ENCODE data around the gene KIF19. TPM values are rescaled to one million over a fixed set of nuclear protein-coding genes. Genes with fewer than 3 reads are reported as not detected.

The KIF19 gene
- total RNA-seq, 6 donors from 2014 or later: 0.46 to 13.7 (median 3.8) TPM

DNA sequence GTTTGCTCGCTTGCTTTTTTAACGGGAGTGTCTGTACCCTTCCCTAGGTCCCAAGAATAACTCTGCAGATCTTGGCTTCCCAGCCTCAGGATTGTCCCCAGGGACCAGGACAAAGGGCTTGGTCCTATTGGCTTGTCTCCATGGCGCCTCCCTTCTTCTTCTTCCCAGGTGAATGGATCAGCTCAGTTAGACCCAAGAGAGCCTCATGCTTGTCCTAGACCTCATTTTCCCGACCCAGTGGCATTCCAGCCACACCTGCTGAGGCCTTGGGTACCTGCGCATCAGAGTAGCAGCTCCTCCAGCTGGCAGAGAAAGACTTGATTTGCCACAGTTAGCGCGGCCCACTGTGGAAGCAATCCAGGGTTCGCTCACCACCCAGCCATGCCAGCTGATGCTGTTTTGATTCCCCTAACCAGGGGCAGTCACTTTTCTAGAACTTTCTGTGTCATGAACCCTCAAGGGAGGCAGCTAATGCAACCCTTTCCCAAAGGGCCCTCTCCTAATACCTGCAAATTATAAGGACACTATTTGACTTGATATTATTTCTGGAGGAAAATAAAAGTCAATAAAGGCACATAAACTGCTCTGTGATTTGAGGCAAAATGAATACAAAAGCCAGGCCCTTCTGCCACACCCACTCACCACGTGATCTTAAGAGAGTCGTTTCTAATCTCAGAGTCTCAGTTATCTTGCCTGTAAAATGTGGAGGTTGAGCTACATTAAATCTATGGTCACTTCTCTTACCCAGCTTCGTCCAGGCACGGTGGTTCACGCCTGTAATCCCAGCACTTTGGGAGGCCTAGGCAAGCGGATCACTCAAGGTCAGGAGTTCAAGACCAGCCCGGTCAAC lies 55.2 kb downstream of the KIF19 start:
- no peak for ATAC-seq (ENCODE audit: low FRiP score in 2 of 2)
- no peak for DNase-seq
- Histone ChIP-seq H3K27ac (no peak overlapping the region), H3K27me3 (no peaks in the 10 kb centered on the region), H3K4me1 (peaks cover 12 to 21% (median 16%) of the 10 kb centered on the region in 4 donors), H3K36me3 (no peaks in the 10 kb centered on the region), H3K9me3 (no peaks in the 10 kb centered on the region), H3K4me3 (no peak overlapping the region)
- WGBS, 2 donors: 76 to 84% methylated on average over 13 to 15 of the region's 15 CpGs
- no peak for TF ChIP-seq POLR2AphosphoS5 (IDR thresholded peaks at IDR 0.05)
- no peak for TF ChIP-seq POLR2A (IDR thresholded peaks at IDR 0.05)
- TF ChIP-seq, protein P1, sequence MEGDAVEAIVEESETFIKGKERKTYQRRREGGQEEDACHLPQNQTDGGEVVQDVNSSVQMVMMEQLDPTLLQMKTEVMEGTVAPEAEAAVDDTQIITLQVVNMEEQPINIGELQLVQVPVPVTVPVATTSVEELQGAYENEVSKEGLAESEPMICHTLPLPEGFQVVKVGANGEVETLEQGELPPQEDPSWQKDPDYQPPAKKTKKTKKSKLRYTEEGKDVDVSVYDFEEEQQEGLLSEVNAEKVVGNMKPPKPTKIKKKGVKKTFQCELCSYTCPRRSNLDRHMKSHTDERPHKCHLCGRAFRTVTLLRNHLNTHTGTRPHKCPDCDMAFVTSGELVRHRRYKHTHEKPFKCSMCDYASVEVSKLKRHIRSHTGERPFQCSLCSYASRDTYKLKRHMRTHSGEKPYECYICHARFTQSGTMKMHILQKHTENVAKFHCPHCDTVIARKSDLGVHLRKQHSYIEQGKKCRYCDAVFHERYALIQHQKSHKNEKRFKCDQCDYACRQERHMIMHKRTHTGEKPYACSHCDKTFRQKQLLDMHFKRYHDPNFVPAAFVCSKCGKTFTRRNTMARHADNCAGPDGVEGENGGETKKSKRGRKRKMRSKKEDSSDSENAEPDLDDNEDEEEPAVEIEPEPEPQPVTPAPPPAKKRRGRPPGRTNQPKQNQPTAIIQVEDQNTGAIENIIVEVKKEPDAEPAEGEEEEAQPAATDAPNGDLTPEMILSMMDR (IDR thresholded peaks at IDR 0.05): no peak
- no peak for TF ChIP-seq EP300 (IDR thresholded peaks at IDR 0.05)

DNA sequence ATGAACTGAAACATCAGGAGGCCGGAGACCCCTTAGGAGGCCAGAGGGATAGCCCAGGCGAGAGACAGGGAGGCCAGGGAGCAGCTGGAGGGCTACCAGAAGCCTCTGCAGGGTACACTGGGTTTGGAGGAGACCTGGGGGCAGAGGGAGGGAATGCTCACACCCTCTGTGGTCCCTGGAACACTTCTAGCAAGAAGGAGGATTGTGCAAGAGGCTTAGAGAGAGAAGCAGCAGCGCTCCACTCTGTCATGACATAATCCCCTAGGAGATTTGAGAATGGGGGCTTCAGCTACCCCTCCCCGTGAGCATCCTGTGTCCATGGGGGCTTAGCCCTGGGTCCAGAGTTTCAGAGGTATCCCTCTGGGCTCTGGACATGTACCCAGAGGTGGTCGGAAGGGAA lies 57.1 kb downstream of the KIF19 start:
- WGBS, 2 donors: 89 to 90% methylated on average over 5 of the region's 5 CpGs
- Histone ChIP-seq H3K27ac (no peak overlapping the region), H3K36me3 (no peaks in the 10 kb centered on the region), H3K4me3 (no peak overlapping the region), H3K9me3 (no peaks in the 10 kb centered on the region), H3K4me1 (peaks cover 12 to 21% (median 16%) of the 10 kb centered on the region in 4 donors), H3K27me3 (no peaks in the 10 kb centered on the region)
- TF ChIP-seq EP300 (IDR thresholded peaks at IDR 0.05) (no peak), POLR2A (IDR thresholded peaks at IDR 0.05) (no peak), POLR2AphosphoS5 (IDR thresholded peaks at IDR 0.05) (no peak)
- TF ChIP-seq, protein P1 (IDR thresholded peaks at IDR 0.05): no peak
- DNase-seq (no peak), ATAC-seq (ENCODE audit: low FRiP score in 2 of 2) (no peak)

DNA sequence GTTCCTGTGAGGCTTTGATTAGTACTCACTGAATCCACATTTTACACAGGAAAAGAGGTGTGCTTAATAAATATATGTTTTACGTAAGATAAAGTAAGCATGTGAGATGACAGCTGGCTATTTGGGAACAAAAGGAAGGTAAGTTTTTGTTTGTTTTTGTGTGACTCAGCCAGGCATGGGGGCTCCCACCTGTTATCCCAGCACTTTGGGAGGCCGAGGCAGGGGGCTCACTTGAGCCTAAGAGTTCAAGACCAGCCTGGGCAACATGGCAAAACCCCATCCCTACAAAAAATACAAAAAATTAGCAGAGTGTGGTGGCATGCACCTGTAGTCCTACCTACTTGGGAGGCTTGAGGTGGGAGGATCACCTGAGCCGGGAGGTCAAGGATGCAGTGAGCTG lies 59.2 kb downstream of the KIF19 start:
- H3K27me3 ChIP-seq: no peaks in the 10 kb centered on the region
- H3K4me3 ChIP-seq: no peak overlapping the region
- no peaks in the 10 kb centered on the region for H3K36me3 ChIP-seq
- H3K4me1 ChIP-seq: peaks cover 1 to 9% (median 3%) of the 10 kb centered on the region in 4 donors
- H3K27ac ChIP-seq: no peak overlapping the region
- no peak for TF ChIP-seq POLR2AphosphoS5 (IDR thresholded peaks at IDR 0.05)
- DNase-seq (no peak), ATAC-seq (ENCODE audit: low FRiP score in 2 of 2) (no peak)
- 90 to 91% methylated on average over 3 of the region's 3 CpGs for WGBS, 2 donors
- no peaks in the 10 kb centered on the region for H3K9me3 ChIP-seq

DNA sequence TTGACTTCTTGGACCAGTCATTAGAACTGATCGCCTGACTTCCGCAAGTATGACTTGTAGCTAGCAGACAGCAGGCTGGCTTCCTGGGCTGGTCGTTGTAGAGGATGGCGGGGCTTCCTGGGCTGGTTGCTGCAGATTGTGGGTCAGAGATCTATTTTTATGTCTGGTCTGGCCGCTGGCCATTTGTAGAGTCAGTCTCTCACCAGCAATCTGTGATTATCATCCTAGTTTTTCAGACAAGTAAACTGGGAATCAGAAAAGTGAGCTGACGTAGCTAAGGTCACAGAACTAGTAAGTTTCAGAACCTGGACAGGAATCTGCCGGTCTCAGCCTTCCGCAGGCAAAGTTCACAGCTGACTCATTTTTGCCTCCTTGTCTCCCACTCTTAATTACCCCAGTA lies 60.4 kb downstream of the KIF19 start:
- no peaks in the 10 kb centered on the region for H3K4me1 ChIP-seq
- ATAC-seq (ENCODE audit: low FRiP score in 2 of 2) (no peak), DNase-seq (no peak)
- no peaks in the 10 kb centered on the region for H3K9me3 ChIP-seq
- TF ChIP-seq, protein P1 (IDR thresholded peaks at IDR 0.05): no peak
- TF ChIP-seq POLR2A (IDR thresholded peaks at IDR 0.05): no peak
- TF ChIP-seq POLR2AphosphoS5 (IDR thresholded peaks at IDR 0.05): no peak
- TF ChIP-seq EP300 (IDR thresholded peaks at IDR 0.05): no peak
- 57 to 63% methylated on average over 8 of the region's 8 CpGs for WGBS, 2 donors
- H3K27me3 ChIP-seq: no peaks in the 10 kb centered on the region
- no peak overlapping the region for H3K4me3 ChIP-seq
- no peaks in the 10 kb centered on the region for H3K36me3 ChIP-seq
- no peak overlapping the region for H3K27ac ChIP-seq

DNA sequence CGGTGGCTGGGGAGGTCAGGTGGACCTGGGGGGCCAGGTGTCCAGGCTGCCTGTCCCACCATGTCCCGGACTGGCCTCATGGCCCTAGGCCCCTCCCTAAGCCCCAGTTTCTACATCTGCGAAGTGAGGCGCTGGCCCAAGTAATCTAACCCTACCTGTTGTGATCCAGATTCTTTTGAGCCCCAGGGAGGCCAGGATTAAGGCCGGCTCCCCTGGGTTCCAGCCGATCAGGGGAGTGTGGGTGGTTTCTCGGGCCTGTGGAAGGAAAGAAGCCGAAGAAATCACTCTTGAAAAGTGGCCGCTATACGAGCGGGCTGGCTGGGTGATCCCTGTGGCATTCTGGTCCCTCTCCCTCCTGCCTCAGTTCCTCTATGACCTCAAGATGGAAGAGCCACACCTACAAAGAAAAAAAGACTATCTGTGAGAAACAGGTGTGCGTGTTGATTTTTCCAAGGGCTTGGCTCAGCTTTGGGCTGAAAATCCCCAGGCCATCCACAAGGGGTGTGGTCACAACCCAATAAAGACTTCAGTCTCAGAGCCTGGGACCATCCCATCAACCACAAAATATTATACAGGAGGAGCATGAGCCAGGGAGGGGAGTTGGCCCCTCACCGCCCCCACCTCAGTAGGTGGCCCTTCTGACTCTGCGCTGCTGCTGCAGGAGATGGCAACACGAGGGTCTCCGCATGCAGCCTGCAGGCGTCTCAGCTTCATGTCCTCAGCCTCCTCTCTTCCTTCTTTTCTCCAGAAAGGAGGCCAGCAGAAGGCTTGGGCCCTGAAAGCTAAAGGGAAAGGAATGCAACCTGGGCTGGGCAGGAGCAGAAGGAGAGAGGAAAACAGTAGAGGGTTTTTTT lies 61.6 kb downstream of the KIF19 start:
- ATAC-seq (ENCODE audit: low FRiP score in 2 of 2) (peak in 1 of 2 donors; percentile 13), DNase-seq (no peak)
- H3K36me3 ChIP-seq: no peaks in the 10 kb centered on the region
- TF ChIP-seq, protein P1 (IDR thresholded peaks at IDR 0.05): no peak
- TF ChIP-seq EP300 (IDR thresholded peaks at IDR 0.05) (no peak), POLR2A (IDR thresholded peaks at IDR 0.05) (no peak), POLR2AphosphoS5 (IDR thresholded peaks at IDR 0.05) (no peak)
- H3K27me3 ChIP-seq: no peaks in the 10 kb centered on the region
- H3K4me3 ChIP-seq: no peak overlapping the region
- no peaks in the 10 kb centered on the region for H3K9me3 ChIP-seq
- WGBS, 2 donors: 84 to 89% methylated on average over 17 of the region's 17 CpGs
- H3K27ac ChIP-seq: no peak overlapping the region
- no peaks in the 10 kb centered on the region for H3K4me1 ChIP-seq
